MM.1S (cell line): ENCODE results near the gene ADRA1B.

Source experiments
- DNase-seq: peaks from one replicate; pipeline ENCODE4 v3.0.0-alpha.2; 2015
- H2AFZ ChIP-seq: fragments of 300-600 bp; sonication (generic); 2 replicates; pipeline ENCODE4 v1.6.0; 2016; ENCODE audit warnings: antibody characterized with exemption, low read length
- H3F3A ChIP-seq: fragments of 300-600 bp; sonication (generic); 2 replicates; pipeline ENCODE4 v1.6.1; 2016; ENCODE audit warnings: mild to moderate bottlenecking, antibody characterized with exemption, low read length, moderate library complexity, mixed read lengths; ENCODE audit not compliant: insufficient read depth
- H3K27ac ChIP-seq: fragments of 300-600 bp; sonication (generic); 2 replicates; pipeline ENCODE4 v1.5.1; 2016; ENCODE audit warnings: mild to moderate bottlenecking, low read length
- H3K27me3 ChIP-seq: fragments of 300-600 bp; sonication (generic); replicated peaks from 2 replicates; pipeline ENCODE4 v1.6.0; 2016; ENCODE audit warnings: low read length; ENCODE audit not compliant: insufficient read depth
- H3K36me3 ChIP-seq: fragments of 300-600 bp; sonication (generic); replicated peaks from 2 replicates; pipeline ENCODE4 v1.6.1; 2016; ENCODE audit warnings: mild to moderate bottlenecking, low read length, mixed read lengths; ENCODE audit not compliant: insufficient read depth
- H3K4me1 ChIP-seq: fragments of 300-600 bp; sonication (generic); 2 replicates; pipeline ENCODE4 v1.6.1; 2016; ENCODE audit warnings: low read length, mixed read lengths
- H3K4me2 ChIP-seq: fragments of 300-600 bp; sonication (generic); 2 replicates; pipeline ENCODE4 v1.6.0; 2016; ENCODE audit warnings: low read depth, low read length
- H3K4me3 ChIP-seq: fragments of 300-600 bp; sonication (generic); 2 replicates; pipeline ENCODE4 v1.5.1; 2016; ENCODE audit warnings: low read length, mixed read lengths
- H3K79me2 ChIP-seq: fragments of 300-600 bp; sonication (generic); 2 replicates; pipeline ENCODE4 v1.6.1; 2016; ENCODE audit warnings: mixed run types, low read length, mixed read lengths
- H3K9ac ChIP-seq: fragments of 300-600 bp; sonication (generic); 2 replicates; pipeline ENCODE4 v1.6.1; 2016; ENCODE audit warnings: low read length, mixed read lengths
- H3K9me2 ChIP-seq: fragments of 300-600 bp; sonication (generic); replicated peaks from 2 replicates; pipeline ENCODE4 v1.6.1; 2016; ENCODE audit warnings: mild to moderate bottlenecking, low read length, mixed read lengths; ENCODE audit not compliant: insufficient read depth
- H3K9me3 ChIP-seq: fragments of 300-600 bp; sonication (generic); replicated peaks from 2 replicates; pipeline ENCODE4 v1.6.1; 2016; ENCODE audit warnings: mild to moderate bottlenecking, low read length, mixed read lengths; ENCODE audit not compliant: insufficient read depth
- H4K20me1 ChIP-seq: fragments of 300-600 bp; sonication (generic); 2 replicates; pipeline ENCODE4 v1.6.1; 2016; ENCODE audit warnings: mild to moderate bottlenecking, low read length, moderate library complexity, mixed read lengths; ENCODE audit not compliant: insufficient read depth
- EZH2 ChIP-seq: fragments of 300-600 bp; sonication (generic); optimal IDR thresholded peaks from 2 replicates; pipeline ENCODE3; 2017; ENCODE audit warnings: low read depth, mild to moderate bottlenecking, antibody characterized with exemption, low read length, mixed read lengths
- EZH2phosphoT487 ChIP-seq: fragments of 300-600 bp; sonication (generic); IDR thresholded peaks from 2 replicates; pipeline ENCODE4 v1.6.1; 2018; ENCODE audit warnings: antibody characterized with exemption, low read length
- TF ChIP-seq, protein P1 (sequence below): fragments of 300-600 bp; sonication (generic); IDR thresholded peaks from 2 replicates; pipeline ENCODE4 v1.5.1; 2016; ENCODE audit warnings: antibody characterized with exemption, low read length, mixed read lengths

The ADRA1B gene

DNA sequence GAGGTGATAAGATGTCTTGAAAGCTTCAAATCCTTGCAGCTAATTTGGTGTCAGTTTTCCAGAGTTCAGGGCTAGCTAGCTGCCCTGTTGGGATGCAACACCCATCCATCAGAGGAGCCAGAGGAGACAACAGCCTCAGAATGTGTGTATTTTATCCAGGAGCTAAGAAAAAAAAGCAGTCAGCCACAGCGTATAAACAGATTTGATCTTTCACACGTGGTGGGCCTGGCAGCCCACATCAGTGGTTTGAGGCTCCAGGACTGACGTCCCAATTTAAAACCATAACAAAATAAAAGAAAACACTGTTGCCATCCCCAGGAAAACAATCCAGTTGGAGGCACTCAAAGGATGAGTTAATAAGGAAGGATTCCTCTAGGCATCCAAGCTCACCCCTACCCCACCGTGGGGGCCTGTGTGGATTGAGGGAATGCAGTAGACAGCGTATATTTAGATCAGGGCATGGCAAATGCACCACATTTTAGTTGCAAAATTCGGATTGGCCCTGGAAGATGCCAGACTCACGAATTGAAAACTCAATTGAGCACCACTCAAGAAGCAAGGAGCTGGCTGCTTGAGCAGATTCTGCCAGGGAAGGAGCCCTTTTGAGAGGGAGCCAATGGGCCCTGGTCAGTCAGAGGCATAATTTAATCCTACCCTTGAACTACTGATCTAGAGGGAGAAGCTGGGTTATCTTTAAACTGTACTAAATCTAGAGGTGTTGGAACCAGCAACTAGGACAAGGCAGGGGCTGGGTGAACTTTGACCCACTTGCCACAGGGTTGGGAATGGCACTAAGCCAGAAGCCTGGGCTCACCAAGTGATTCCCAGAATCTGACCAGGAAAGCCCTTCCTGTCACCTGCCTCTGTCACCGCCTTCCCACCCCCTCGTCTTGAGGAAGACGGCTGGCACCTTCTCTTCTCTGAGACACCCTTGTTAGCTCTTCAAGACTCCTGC, 17.5 kb downstream of the ADRA1B start:
- no peaks in the 10 kb centered on the region for H3K9me2 ChIP-seq
- no peaks in the 10 kb centered on the region for H3K9me3 ChIP-seq
- H2AFZ ChIP-seq, result no peak overlapping the region
- TF ChIP-seq EZH2 (no peak), EZH2phosphoT487 (no peak)
- TF ChIP-seq, protein P1, sequence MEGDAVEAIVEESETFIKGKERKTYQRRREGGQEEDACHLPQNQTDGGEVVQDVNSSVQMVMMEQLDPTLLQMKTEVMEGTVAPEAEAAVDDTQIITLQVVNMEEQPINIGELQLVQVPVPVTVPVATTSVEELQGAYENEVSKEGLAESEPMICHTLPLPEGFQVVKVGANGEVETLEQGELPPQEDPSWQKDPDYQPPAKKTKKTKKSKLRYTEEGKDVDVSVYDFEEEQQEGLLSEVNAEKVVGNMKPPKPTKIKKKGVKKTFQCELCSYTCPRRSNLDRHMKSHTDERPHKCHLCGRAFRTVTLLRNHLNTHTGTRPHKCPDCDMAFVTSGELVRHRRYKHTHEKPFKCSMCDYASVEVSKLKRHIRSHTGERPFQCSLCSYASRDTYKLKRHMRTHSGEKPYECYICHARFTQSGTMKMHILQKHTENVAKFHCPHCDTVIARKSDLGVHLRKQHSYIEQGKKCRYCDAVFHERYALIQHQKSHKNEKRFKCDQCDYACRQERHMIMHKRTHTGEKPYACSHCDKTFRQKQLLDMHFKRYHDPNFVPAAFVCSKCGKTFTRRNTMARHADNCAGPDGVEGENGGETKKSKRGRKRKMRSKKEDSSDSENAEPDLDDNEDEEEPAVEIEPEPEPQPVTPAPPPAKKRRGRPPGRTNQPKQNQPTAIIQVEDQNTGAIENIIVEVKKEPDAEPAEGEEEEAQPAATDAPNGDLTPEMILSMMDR, result no peak
- no peak overlapping the region for H3K4me3 ChIP-seq
- no peak overlapping the region for H3K9ac ChIP-seq
- H3K79me2 ChIP-seq, result no peaks in the 10 kb centered on the region
- no peak overlapping the region for H3K27ac ChIP-seq
- H4K20me1 ChIP-seq, result no peaks in the 10 kb centered on the region
- no peaks in the 10 kb centered on the region for H3K36me3 ChIP-seq
- H3K4me1 ChIP-seq, result no peaks in the 10 kb centered on the region
- H3F3A ChIP-seq, result no peaks in the 10 kb centered on the region
- H3K27me3 ChIP-seq, result no peaks in the 10 kb centered on the region
- H3K4me2 ChIP-seq, result no peak overlapping the region
- no peak for DNase-seq

DNA sequence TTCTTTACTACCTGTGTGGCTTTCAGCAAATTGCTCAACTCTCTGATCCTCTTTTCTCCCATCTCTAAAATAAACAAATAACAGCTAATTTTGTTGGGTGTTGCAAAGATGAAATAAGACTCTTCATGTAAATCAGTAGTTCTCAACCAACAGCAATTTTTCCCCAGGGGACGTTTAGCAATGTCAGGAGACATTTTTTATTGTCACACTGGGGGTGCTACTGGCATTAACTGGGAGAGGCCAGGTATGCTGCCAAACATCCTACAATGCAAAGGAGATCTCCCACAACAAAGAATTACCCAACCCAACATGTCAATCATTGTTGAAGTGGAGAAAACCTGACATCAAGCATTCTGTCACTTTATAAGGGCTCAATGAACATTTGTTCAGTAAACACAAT, 19.7 kb downstream of the ADRA1B start:
- H3F3A ChIP-seq, result no peaks in the 10 kb centered on the region
- H3K9me3 ChIP-seq, result no peaks in the 10 kb centered on the region
- H3K4me2 ChIP-seq, result no peak overlapping the region
- no peak overlapping the region for H3K4me3 ChIP-seq
- no peaks in the 10 kb centered on the region for H3K79me2 ChIP-seq
- DNase-seq, result no peak
- no peaks in the 10 kb centered on the region for H3K36me3 ChIP-seq
- H3K27ac ChIP-seq, result no peak overlapping the region
- TF ChIP-seq, protein P1, result no peak
- no peak for TF ChIP-seq EZH2
- no peaks in the 10 kb centered on the region for H3K4me1 ChIP-seq
- H2AFZ ChIP-seq, result no peak overlapping the region
- H3K9ac ChIP-seq, result no peak overlapping the region
- no peaks in the 10 kb centered on the region for H3K9me2 ChIP-seq
- H4K20me1 ChIP-seq, result no peaks in the 10 kb centered on the region
- H3K27me3 ChIP-seq, result no peaks in the 10 kb centered on the region

DNA sequence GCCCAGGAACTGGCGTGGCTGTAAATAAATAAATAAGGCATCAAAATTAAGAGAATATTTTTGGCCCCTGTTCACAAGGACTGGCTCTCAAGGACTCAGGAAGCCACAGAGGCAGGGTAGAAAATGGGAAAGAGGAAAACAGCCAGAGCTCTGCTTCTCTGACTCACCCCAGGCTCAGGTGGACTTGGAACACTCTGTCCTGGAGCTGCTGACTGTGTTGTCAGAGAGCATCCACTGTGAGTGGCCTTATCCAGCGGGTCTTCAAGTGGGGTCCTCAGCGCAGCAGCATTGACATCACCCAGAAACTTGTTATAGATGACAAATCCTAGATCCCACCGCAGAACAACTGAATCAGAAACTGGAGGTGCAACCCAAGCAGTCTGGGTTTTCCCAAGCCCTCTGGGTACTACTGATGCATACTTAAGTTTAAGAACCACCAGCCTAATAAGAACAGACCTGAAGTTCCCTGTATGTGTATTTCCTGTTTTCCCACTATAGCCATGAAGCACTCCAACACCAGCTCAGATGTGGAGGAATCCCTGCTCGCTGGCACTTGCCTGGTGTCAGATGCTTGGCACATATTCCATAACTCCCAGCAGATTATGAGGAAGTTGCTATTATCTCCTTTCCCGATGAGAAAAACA, 20.5 kb downstream of the ADRA1B start:
- no peaks in the 10 kb centered on the region for H3F3A ChIP-seq
- no peak for DNase-seq
- H2AFZ ChIP-seq, result no peak overlapping the region
- H4K20me1 ChIP-seq, result no peaks in the 10 kb centered on the region
- H3K4me1 ChIP-seq, result no peaks in the 10 kb centered on the region
- no peaks in the 10 kb centered on the region for H3K9me2 ChIP-seq
- H3K9me3 ChIP-seq, result no peaks in the 10 kb centered on the region
- TF ChIP-seq EZH2phosphoT487 (no peak), EZH2 (no peak)
- TF ChIP-seq, protein P1, result no peak
- no peak overlapping the region for H3K4me2 ChIP-seq
- H3K4me3 ChIP-seq, result no peak overlapping the region
- no peak overlapping the region for H3K9ac ChIP-seq
- H3K27ac ChIP-seq, result no peak overlapping the region
- no peaks in the 10 kb centered on the region for H3K27me3 ChIP-seq
- H3K79me2 ChIP-seq, result no peaks in the 10 kb centered on the region
- H3K36me3 ChIP-seq, result no peaks in the 10 kb centered on the region
